ENCODE results near the gene ASTN2.

- TF ChIP-seq CTCF (IDR thresholded peaks at IDR 0.05 in 2 of 3, conservative IDR thresholded peaks at IDR 0.05 in 1 of 3; ENCODE audit: insufficient read depth in 2 of 3, low read depth in 1 of 3, low read length in 3 of 3) (no peak), EP300 (IDR thresholded peaks at IDR 0.05; ENCODE audit: low read length) (no peak), MBD2 (IDR thresholded peaks at IDR 0.05; ENCODE audit: borderline replicate concordance, low read depth) (no peak), POLR2AphosphoS5 (IDR thresholded peaks at IDR 0.05; ENCODE audit: control insufficient read depth, insufficient read depth, low read depth, low read length) (no peak), PHF20 (IDR thresholded peaks at IDR 0.05; ENCODE audit: partially characterized antibody) (no peak), ZNF511 (CRISPR knock-in tag; IDR thresholded peaks at IDR 0.05) (no peak), NR4A1 (CRISPR knock-in tag; IDR thresholded peaks at IDR 0.05) (no peak), NR4A1 (tag; IDR thresholded peaks at IDR 0.05) (no peak), U2AF1 (optimal IDR thresholded peaks at IDR 0.05; ENCODE audit: low read depth, low read length) (no peak), MXI1 (IDR thresholded peaks at IDR 0.05; ENCODE audit: low read depth, low read length) (no peak)
Measured at GRCh38 chr9:116493183-116493860, 921.5 kb downstream of the ASTN2 start.

Data from K562 (cell line).